IMR-90 (cell line): ENCODE measurements around the gene CERK.

Experiments used
- RCOR1 ChIP-seq: IDR thresholded peaks from 2 replicates; pipeline ENCODE4 v1.6.1; 2012; ENCODE audit warnings: mild to moderate bottlenecking, low read length, improper control_type of control experiment; ENCODE audit not compliant: insufficient replicate concordance
- TF ChIP-seq, protein P1 (sequence below): conservative IDR thresholded peaks from 2 replicates; pipeline ENCODE4 v1.5.1; 2012; ENCODE audit warnings: mild to moderate bottlenecking, low read depth, low read length, improper control_type of control experiment

DNA sequence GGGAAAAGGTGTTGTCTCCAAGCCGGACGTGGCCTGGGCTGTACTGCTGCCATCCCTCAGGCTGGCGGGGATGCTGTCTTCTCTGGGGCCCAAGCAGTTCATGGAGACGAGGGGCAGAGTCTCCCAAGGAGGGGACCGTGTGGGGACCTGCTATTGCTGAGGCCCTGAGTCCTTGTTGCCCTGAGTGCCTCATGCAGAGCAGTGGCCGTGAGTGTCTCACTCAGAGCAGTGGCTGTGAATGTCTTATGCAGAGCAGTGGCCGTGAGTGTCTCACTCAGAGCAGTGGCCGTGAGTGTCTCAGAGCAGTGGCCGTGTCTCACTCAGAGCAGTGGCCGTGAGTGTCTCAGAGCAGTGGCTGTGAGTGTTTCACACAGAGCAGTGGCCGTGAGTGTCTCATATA, 63.1 kb downstream of the CERK start:
- TF ChIP-seq RCOR1: no peak
- TF ChIP-seq, protein P1, sequence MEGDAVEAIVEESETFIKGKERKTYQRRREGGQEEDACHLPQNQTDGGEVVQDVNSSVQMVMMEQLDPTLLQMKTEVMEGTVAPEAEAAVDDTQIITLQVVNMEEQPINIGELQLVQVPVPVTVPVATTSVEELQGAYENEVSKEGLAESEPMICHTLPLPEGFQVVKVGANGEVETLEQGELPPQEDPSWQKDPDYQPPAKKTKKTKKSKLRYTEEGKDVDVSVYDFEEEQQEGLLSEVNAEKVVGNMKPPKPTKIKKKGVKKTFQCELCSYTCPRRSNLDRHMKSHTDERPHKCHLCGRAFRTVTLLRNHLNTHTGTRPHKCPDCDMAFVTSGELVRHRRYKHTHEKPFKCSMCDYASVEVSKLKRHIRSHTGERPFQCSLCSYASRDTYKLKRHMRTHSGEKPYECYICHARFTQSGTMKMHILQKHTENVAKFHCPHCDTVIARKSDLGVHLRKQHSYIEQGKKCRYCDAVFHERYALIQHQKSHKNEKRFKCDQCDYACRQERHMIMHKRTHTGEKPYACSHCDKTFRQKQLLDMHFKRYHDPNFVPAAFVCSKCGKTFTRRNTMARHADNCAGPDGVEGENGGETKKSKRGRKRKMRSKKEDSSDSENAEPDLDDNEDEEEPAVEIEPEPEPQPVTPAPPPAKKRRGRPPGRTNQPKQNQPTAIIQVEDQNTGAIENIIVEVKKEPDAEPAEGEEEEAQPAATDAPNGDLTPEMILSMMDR: no peak
